ENCODE results near the gene CHRDL2.

DNA sequence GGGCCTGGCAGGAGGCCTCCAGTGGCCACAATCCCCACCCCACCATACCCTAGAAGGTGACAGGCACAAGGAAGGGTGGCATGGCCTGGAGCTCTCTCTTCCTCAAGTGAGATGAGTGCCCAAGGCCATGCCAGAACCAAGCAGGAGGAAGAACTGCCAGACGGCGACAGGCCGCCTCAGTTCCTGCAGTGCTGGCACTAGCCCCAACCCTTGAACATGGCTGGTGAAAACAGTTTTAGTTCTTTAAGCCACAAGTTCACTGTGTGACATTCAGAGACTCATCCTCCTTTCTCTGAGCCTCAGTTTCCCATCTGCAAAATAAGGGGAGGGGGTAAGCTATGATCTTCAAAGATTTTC is 9.8 kb downstream of the CHRDL2 start:
- TF ChIP-seq, protein P1, sequence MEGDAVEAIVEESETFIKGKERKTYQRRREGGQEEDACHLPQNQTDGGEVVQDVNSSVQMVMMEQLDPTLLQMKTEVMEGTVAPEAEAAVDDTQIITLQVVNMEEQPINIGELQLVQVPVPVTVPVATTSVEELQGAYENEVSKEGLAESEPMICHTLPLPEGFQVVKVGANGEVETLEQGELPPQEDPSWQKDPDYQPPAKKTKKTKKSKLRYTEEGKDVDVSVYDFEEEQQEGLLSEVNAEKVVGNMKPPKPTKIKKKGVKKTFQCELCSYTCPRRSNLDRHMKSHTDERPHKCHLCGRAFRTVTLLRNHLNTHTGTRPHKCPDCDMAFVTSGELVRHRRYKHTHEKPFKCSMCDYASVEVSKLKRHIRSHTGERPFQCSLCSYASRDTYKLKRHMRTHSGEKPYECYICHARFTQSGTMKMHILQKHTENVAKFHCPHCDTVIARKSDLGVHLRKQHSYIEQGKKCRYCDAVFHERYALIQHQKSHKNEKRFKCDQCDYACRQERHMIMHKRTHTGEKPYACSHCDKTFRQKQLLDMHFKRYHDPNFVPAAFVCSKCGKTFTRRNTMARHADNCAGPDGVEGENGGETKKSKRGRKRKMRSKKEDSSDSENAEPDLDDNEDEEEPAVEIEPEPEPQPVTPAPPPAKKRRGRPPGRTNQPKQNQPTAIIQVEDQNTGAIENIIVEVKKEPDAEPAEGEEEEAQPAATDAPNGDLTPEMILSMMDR (conservative IDR thresholded peaks at IDR 0.05; ENCODE audit: low read depth, low read length) = no peak
- no peak for TF ChIP-seq EZH2 (IDR thresholded peaks at IDR 0.05; ENCODE audit: borderline replicate concordance, low read depth, low read length, poor library complexity, severe bottlenecking)

Data from A673 (cell line).